Esophagus (tissue), 2 donors: ENCODE results near the gene CA7. TPM values are rescaled to one million over a fixed set of nuclear protein-coding genes. Genes with fewer than 3 reads are reported as not detected.

Experiments
- H3K27ac ChIP-seq, 2 donors: one replicate each; pipeline ENCODE4 v1.5.1; 2013; ENCODE audit warnings: low read depth in 2 of 2, mild to moderate bottlenecking in 2 of 2, inconsistent platforms in 1 of 2, low read length in 1 of 2, moderate library complexity in 1 of 2
- H3K27me3 ChIP-seq, 2 donors: one replicate each; pipeline ENCODE4 v1.6.1; 2013; ENCODE audit warnings: low read length in 2 of 2, control low read depth in 1 of 2, mild to moderate bottlenecking in 1 of 2; ENCODE audit not compliant: insufficient read depth in 2 of 2, control insufficient read depth in 1 of 2
- H3K36me3 ChIP-seq, 2 donors: one replicate each; pipeline ENCODE4 v1.6.1; 2013; ENCODE audit warnings: low read length in 1 of 2; ENCODE audit not compliant: control insufficient read depth in 2 of 2, insufficient read depth in 2 of 2
- H3K4me1 ChIP-seq, 2 donors: one replicate each; pipeline ENCODE4 v1.6.1; 2013; ENCODE audit warnings: low read length in 1 of 2; ENCODE audit not compliant: control insufficient read depth in 2 of 2, insufficient read depth in 2 of 2
- H3K4me3 ChIP-seq, 2 donors: one replicate each; pipeline ENCODE4 v1.5.1; 2013; ENCODE audit warnings: low read length in 2 of 2, mild to moderate bottlenecking in 2 of 2, low read depth in 1 of 2, moderate library complexity in 1 of 2
- H3K9me3 ChIP-seq, 2 donors: one replicate each; pipeline ENCODE4 v1.6.1; 2013; ENCODE audit warnings: mild to moderate bottlenecking in 2 of 2, low read depth in 1 of 2, low read length in 1 of 2, moderate library complexity in 1 of 2; ENCODE audit not compliant: control insufficient read depth in 2 of 2, insufficient read depth in 1 of 2
- WGBS, 2 donors: extraction: QIAGEN DNeasy Blood & Tissue Kit; methylation state at CpG; one replicate each; pipeline ENCODE4 v1.1.7; 2013; 5-methylcytosine and 5-hydroxymethylcytosine counted together
- polyA plus RNA-seq, 2 donors: library from polyadenylated mRNA; stranded (reverse); fragments of 200-250 nt; gene quantifications; one replicate each; pipeline ENCODE4 v1.2.3, GENCODE V29; 2013
- donor health status: healthy with polysubstance abuse.
- donor health status: Bipolar disorder and iron deficiency.

The CA7 gene
- under 1 TPM in 1 of 2 donors, not detected in 1; 0.06 TPM for polyA plus RNA-seq

DNA sequence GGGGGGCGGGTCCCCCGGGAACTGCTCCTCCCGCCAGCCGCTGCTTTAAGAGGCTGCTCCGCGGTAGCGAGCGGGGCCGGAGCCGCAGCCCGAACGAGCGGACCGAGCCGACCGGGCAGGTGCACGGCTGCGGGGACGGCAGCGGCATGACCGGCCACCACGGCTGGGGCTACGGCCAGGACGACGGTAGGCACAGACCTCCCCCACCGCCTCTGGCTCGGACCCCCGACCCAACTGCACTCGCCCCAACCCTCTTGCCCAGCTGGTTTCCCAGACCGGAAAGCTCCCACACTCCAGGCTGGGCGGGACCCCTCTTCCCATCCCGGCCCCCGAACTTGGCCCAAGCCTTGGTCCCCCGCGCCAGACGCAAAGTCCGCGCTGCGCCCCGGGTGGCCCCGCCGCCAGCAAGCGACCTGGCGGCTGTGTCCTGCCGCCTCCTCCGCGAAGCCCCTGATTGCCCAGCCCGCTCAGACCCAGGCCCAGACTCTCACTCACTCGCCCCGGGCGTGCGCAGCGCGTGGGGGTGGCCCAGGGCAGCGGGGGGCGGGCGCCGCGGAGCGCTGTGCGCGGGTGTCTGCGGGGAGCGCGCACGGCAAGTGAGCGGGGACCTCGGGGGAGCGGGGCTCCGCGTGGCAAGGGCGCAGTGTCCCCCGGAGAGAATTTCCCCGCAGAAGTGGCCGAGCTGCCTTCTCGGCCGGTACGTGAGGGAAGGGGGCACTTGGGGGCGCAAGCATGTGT, at the start of gene CA7:
Gene CA7 (plus strand): TSS at position 73 of the 738 bp plus-strand sequence. CDS start 74 bp downstream, at position 147.
- Histone ChIP-seq H3K27ac (no peak within 1 kb of the TSS), H3K9me3 (peaks cover 0 to 2% of the 10 kb centered on the region in 2 donors), H3K4me1 (peaks cover 7 to 8% of the 10 kb centered on the region in 2 donors), H3K36me3 (no peaks in the 10 kb centered on the region), H3K4me3 (peak within 1 kb of the TSS; percentile 31 to 44), H3K27me3 (peaks cover 0 to 9% of the 10 kb centered on the region in 2 donors)
- WGBS, 2 donors = 1 to 2% methylated on average over 79 of the region's 79 CpGs

- WGBS, 2 donors = 75 to 79% methylated on average over 2 of the region's 2 CpGs
- Histone ChIP-seq H3K27ac (no peak overlapping the region), H3K9me3 (no peaks in the 10 kb centered on the region), H3K27me3 (no peaks in the 10 kb centered on the region), H3K4me1 (no peaks in the 10 kb centered on the region), H3K4me3 (no peak overlapping the region), H3K36me3 (peaks cover 0 to 9% of the 10 kb centered on the region in 2 donors)
Observed at GRCh38 chr16:66798161-66798560, 46.1 kb upstream of the CA7 start.

GRCh38 chr16:66800856-66801255, 43.4 kb upstream of the CA7 start:
- 93 to 96% methylated on average over 19 of the region's 19 CpGs for WGBS, 2 donors
- no peaks in the 10 kb centered on the region for H3K4me1 ChIP-seq
- H3K36me3 ChIP-seq = peaks cover 3 to 12% of the 10 kb centered on the region in 2 donors
- H3K27me3 ChIP-seq = no peaks in the 10 kb centered on the region
- no peak overlapping the region for H3K27ac ChIP-seq
- no peak overlapping the region for H3K4me3 ChIP-seq
- no peaks in the 10 kb centered on the region for H3K9me3 ChIP-seq

- Histone ChIP-seq H3K4me3 (no peak within 1 kb of the TSS), H3K9me3 (no peaks in the 10 kb centered on the region), H3K27me3 (no peaks in the 10 kb centered on the region), H3K4me1 (no peaks in the 10 kb centered on the region), H3K36me3 (peaks cover 3 to 12% of the 10 kb centered on the region in 2 donors), H3K27ac (no peak within 1 kb of the TSS)
- WGBS, 2 donors = 93% methylated on average over 56 of the region's 56 CpGs
Observed at GRCh38 chr16:66801320-66802105, 42.7 kb upstream of the CA7 start, which contains the start of gene TERB1. TSS of gene TERB1 (minus strand) at chr16:66801584. CDS start at chr16:66796798, 4,786 bp downstream.

GRCh38 chr16:66802159-66802558, 42.1 kb upstream of the CA7 start:
- no peaks in the 10 kb centered on the region for H3K27me3 ChIP-seq
- no peak overlapping the region for H3K4me3 ChIP-seq
- peaks cover 3 to 12% of the 10 kb centered on the region in 2 donors for H3K36me3 ChIP-seq
- no peak overlapping the region for H3K27ac ChIP-seq
- no peaks in the 10 kb centered on the region for H3K9me3 ChIP-seq
- 93% methylated on average over 5 of the region's 5 CpGs for WGBS, 2 donors
- no peaks in the 10 kb centered on the region for H3K4me1 ChIP-seq

GRCh38 chr16:66809765-66810164, 34.4 kb upstream of the CA7 start:
- Histone ChIP-seq H3K36me3 (peaks cover 0 to 6% of the 10 kb centered on the region in 2 donors), H3K27me3 (no peaks in the 10 kb centered on the region), H3K4me1 (no peaks in the 10 kb centered on the region), H3K4me3 (no peak overlapping the region), H3K9me3 (no peaks in the 10 kb centered on the region), H3K27ac (no peak overlapping the region)
- WGBS, 2 donors = 92% methylated on average over 4 of the region's 4 CpGs

DNA sequence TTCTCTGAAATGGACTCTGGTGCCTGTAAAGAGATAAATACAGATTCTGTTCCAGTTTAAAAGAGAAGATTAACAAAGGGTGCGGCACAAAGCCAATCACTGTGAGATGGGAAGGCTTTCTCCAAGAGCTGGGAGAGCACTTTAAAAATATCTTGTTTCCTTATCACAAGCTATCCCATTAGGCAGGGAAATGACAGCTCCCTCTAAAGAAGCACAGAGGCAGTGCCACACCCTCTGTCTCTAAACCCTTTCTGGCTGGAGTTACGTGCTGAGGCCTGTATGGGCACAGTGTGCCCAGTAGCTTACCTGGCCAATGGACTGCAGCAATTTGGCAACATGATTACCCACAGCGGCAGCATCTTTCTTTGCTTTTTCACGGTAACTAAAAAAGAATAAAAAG, 33.8 kb upstream of the CA7 start:
- H3K27ac ChIP-seq = no peak overlapping the region
- H3K27me3 ChIP-seq = no peaks in the 10 kb centered on the region
- WGBS, 2 donors = 61 to 72% methylated on average over 4 of the region's 4 CpGs
- H3K4me1 ChIP-seq = no peaks in the 10 kb centered on the region
- H3K4me3 ChIP-seq = no peak overlapping the region
- H3K9me3 ChIP-seq = no peaks in the 10 kb centered on the region
- peaks cover 0 to 6% of the 10 kb centered on the region in 2 donors for H3K36me3 ChIP-seq

GRCh38 chr16:66811043-66811442, 33.2 kb upstream of the CA7 start:
- peaks cover 0 to 10% of the 10 kb centered on the region in 2 donors for H3K36me3 ChIP-seq
- H3K4me3 ChIP-seq = no peak overlapping the region
- no peaks in the 10 kb centered on the region for H3K9me3 ChIP-seq
- H3K27me3 ChIP-seq = no peaks in the 10 kb centered on the region
- H3K27ac ChIP-seq = no peak overlapping the region
- no peaks in the 10 kb centered on the region for H3K4me1 ChIP-seq
- WGBS, 2 donors = 94% methylated on average over 7 of the region's 7 CpGs

DNA sequence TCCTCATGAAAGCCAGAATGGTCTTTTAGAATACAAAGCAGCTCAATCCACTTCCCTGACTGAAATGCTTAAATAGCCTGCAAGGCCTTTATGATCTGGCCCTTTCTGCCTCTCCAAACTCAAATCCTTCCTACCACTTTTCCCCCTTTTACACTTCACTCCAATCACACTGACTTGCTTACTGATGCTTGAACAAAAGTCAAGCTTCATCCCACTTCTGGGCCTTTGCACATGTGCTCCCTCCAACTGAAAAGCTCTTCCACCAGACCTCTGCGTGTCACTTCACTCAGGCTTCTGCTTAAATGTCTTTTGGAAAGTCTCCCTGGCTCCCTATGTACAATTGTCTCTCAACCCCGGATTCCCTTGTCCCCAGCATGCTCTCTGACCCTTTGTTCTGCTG, 29.5 kb upstream of the CA7 start:
- 91 to 96% methylated on average over 2 of the region's 2 CpGs for WGBS, 2 donors
- Histone ChIP-seq H3K27me3 (no peaks in the 10 kb centered on the region), H3K9me3 (no peaks in the 10 kb centered on the region), H3K36me3 (peaks cover 4 to 10% of the 10 kb centered on the region in 2 donors), H3K4me1 (no peaks in the 10 kb centered on the region), H3K27ac (no peak overlapping the region), H3K4me3 (no peak overlapping the region)
